Measurements from ENCODE around the gene GMDS. TPM values are rescaled to one million over a fixed set of nuclear protein-coding genes. Genes with fewer than 3 reads are reported as not detected.

The GMDS gene
- total RNA-seq, 1 experiment from 2014 or later: 35.0 TPM

- DNase-seq (ENCODE audit: low spot score): no peak
- TF ChIP-seq USF1 (CRISPR knock-in tag; IDR thresholded peaks at IDR 0.05) (no peak), NR1H2 (CRISPR knock-in tag; IDR thresholded peaks at IDR 0.05) (no peak), ATF3 (CRISPR knock-in tag; conservative IDR thresholded peaks at IDR 0.05) (no peak), OVOL2 (CRISPR knock-in tag; IDR thresholded peaks at IDR 0.05; ENCODE audit: borderline replicate concordance) (no peak), ETV6 (CRISPR knock-in tag; IDR thresholded peaks at IDR 0.05) (no peak), HMGA2 (CRISPR knock-in tag; IDR thresholded peaks at IDR 0.05) (no peak), TEAD1 (CRISPR knock-in tag; IDR thresholded peaks at IDR 0.05) (no peak), TEAD4 (CRISPR knock-in tag; IDR thresholded peaks at IDR 0.05) (no peak), GRHL2 (CRISPR knock-in tag; IDR thresholded peaks at IDR 0.05; ENCODE audit: insufficient replicate concordance, severe bottlenecking) (no peak), SMAD3 (CRISPR knock-in tag; IDR thresholded peaks at IDR 0.05; ENCODE audit: borderline replicate concordance) (no peak), E2F1 (CRISPR knock-in tag; IDR thresholded peaks at IDR 0.05) (no peak), ATF1 (CRISPR knock-in tag; IDR thresholded peaks at IDR 0.05) (no peak), ZNF121 (CRISPR knock-in tag; IDR thresholded peaks at IDR 0.05) (no peak), ZNF232 (CRISPR knock-in tag; IDR thresholded peaks at IDR 0.05) (no peak), MYBL2 (CRISPR knock-in tag; IDR thresholded peaks at IDR 0.05) (no peak)
- TF ChIP-seq, protein P1, sequence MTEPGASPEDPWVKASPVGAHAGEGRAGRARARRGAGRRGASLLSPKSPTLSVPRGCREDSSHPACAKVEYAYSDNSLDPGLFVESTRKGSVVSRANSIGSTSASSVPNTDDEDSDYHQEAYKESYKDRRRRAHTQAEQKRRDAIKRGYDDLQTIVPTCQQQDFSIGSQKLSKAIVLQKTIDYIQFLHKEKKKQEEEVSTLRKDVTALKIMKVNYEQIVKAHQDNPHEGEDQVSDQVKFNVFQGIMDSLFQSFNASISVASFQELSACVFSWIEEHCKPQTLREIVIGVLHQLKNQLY (CRISPR knock-in tag; IDR thresholded peaks at IDR 0.05): no peak
- TF ChIP-seq, protein P2, sequence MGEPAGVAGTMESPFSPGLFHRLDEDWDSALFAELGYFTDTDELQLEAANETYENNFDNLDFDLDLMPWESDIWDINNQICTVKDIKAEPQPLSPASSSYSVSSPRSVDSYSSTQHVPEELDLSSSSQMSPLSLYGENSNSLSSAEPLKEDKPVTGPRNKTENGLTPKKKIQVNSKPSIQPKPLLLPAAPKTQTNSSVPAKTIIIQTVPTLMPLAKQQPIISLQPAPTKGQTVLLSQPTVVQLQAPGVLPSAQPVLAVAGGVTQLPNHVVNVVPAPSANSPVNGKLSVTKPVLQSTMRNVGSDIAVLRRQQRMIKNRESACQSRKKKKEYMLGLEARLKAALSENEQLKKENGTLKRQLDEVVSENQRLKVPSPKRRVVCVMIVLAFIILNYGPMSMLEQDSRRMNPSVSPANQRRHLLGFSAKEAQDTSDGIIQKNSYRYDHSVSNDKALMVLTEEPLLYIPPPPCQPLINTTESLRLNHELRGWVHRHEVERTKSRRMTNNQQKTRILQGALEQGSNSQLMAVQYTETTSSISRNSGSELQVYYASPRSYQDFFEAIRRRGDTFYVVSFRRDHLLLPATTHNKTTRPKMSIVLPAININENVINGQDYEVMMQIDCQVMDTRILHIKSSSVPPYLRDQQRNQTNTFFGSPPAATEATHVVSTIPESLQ (CRISPR knock-in tag; IDR thresholded peaks at IDR 0.05): no peak
- no peaks in the 10 kb centered on the region for H3K9me3 Mint-ChIP-seq
- peak overlapping the region; percentile 63 for H3K4me3 Mint-ChIP-seq
- ChIA-PET CTCF (interaction anchor here (1.6 kb wide), 1 partner anchor 10 kb away, joined by 3 read pairs; no protein-coding TSS in a partner anchor), POLR2A (no interaction called here)
- ATAC-seq: no peak
- peaks cover 83% of the 10 kb centered on the region for H3K27me3 Mint-ChIP-seq (ENCODE audit: low read depth)
- H3K4me1 Mint-ChIP-seq: peaks cover 43% of the 10 kb centered on the region
- H3K27ac Mint-ChIP-seq: no peak overlapping the region
- no peaks in the 10 kb centered on the region for H3K36me3 Mint-ChIP-seq
These were observed 636.3 kb downstream of the GMDS start for GRCh38 chr6:1609041-1609647.

DNA sequence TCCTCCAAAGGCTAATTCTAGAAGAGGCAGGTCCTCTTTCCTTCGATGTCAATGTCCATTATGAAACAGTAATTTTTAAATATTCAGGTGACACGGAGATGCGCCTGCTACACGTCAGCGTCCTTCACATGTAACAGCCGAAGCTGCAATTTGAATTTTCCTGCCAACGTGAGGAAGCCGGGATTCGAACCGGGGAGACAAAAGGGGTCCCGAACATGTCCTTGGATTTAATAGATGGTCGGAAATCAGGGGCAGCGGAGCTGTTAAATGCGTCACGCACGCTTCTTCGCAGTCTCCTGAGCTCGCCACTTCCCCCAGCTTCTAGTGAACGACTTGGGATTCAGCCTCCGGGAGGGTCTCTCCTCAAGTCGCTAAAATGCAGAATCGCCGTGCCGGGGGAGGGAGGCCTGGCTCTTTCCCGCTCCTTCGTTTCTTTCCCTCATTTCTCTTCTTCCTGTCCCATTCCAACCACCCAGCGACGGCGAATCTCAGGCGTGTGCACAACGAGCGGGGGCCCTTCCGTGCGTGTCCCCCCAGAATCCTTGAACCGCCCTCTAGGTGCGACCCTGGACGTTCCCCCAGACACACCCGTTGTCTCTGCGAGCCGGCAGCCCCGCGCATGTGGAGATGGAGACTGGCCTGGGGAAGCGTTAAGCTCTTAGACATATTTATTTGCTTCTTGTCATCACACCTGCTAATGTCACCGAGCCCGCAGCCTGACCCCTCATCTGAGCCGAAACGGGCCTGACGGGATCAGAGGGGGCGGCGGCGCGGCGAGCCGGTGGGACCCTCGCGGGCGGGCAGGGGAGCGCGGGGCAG, 637.0 kb downstream of the GMDS start:
- no peaks in the 10 kb centered on the region for H3K36me3 Mint-ChIP-seq
- H3K4me1 Mint-ChIP-seq: peaks cover 48% of the 10 kb centered on the region
- ATAC-seq (no peak), DNase-seq (ENCODE audit: low spot score) (no peak)
- TF ChIP-seq PRRX2 (CRISPR knock-in tag; IDR thresholded peaks at IDR 0.05): no peak
- TF ChIP-seq RORB (CRISPR knock-in tag; IDR thresholded peaks at IDR 0.05): no peak
- no peak for TF ChIP-seq IRF1 (CRISPR knock-in tag; IDR thresholded peaks at IDR 0.05)
- no peak for TF ChIP-seq JUN (CRISPR knock-in tag; IDR thresholded peaks at IDR 0.05)
- no peak for TF ChIP-seq ZNF416 (CRISPR knock-in tag; IDR thresholded peaks at IDR 0.05)
- no peak for TF ChIP-seq ELF4 (CRISPR knock-in tag; IDR thresholded peaks at IDR 0.05; ENCODE audit: low read depth)
- TF ChIP-seq ESRRA (CRISPR knock-in tag; IDR thresholded peaks at IDR 0.05; ENCODE audit: borderline replicate concordance): no peak
- CTCF ChIA-PET: interaction anchor here (1.1 to 3.1 kb wide), 3 partner anchors 10 to 746 kb away, joined by 3 to 30 read pairs (median 19); no protein-coding TSS in a partner anchor
- no peak overlapping the region for H3K27ac Mint-ChIP-seq
- H3K27me3 Mint-ChIP-seq (ENCODE audit: low read depth): peaks cover 83% of the 10 kb centered on the region
- H3K4me3 Mint-ChIP-seq: peak overlapping the region; percentile 68
- H3K9me3 Mint-ChIP-seq: no peaks in the 10 kb centered on the region
- POLR2A ChIA-PET: interaction anchor here (0.6 kb wide), 2 partner anchors 17 to 115 kb away, joined by 3 read pairs; no protein-coding TSS in a partner anchor

All from WTC11 (cell line).